ENCODE data around the gene TELO2.

The TELO2 gene

GRCh38 chr16:1553946-1554825, 61.0 kb downstream of the TELO2 start:
- DNase-seq (ENCODE audit: low read depth in 2 of 2) = no peak

- no peak for DNase-seq (ENCODE audit: low read depth in 2 of 2)
Observed at GRCh38 chr16:1554826-1555445, 61.8 kb downstream of the TELO2 start.

- DNase-seq (ENCODE audit: low read depth in 2 of 2) = no peak
Observed at GRCh38 chr16:1556254-1556653, 63.1 kb downstream of the TELO2 start.

- DNase-seq (ENCODE audit: low read depth in 2 of 2) = no peak
Observed at GRCh38 chr16:1557074-1557473, 63.9 kb downstream of the TELO2 start.

- DNase-seq (ENCODE audit: low read depth in 2 of 2) = no peak
Observed at GRCh38 chr16:1557576-1557975, 64.4 kb downstream of the TELO2 start.

GRCh38 chr16:1559446-1559975, 66.4 kb downstream of the TELO2 start:
- DNase-seq (ENCODE audit: low read depth in 2 of 2) = no peak
